Activated CD4-positive, alpha-beta T cell treated with anti-CD3 and anti-CD28 coated beads for 4 hours (primary cell): Measurements from ENCODE around the gene INCA1.

Experiments
- DNase-seq, 2 donors: peaks; one replicate each; pipeline ENCODE4 v3.0.0-alpha.2; 2020

Gene INCA1

GRCh38 chr17:5003214-5003867, 6.0 kb upstream of the INCA1 start:
- no peak for DNase-seq

- DNase-seq, result no peak
Measured at GRCh38 chr17:5002121-5002788, 4.9 kb upstream of the INCA1 start.

GRCh38 chr17:5000237-5000639, 2.9 kb upstream of the INCA1 start:
- DNase-seq, result no peak

GRCh38 chr17:4999430-5000093, 2.2 kb upstream of the INCA1 start:
- no peak for DNase-seq

GRCh38 chr17:4998732-4999429, 1.6 kb upstream of the INCA1 start:
- DNase-seq, result no peak

- no peak for DNase-seq
Measured at GRCh38 chr17:4998027-4998731, 857 bp upstream of the INCA1 start.

- DNase-seq, result no peak
Measured at GRCh38 chr17:4994081-4994595, 3.2 kb downstream of the INCA1 start.

GRCh38 chr17:4987767-4988567, 9.4 kb downstream of the INCA1 start:
- no peak for DNase-seq

GRCh38 chr17:4986951-4987766, 10.2 kb downstream of the INCA1 start, which contains the start of gene CAMTA2:
Gene CAMTA2, minus strand, starts transcription at chr17:4987675. Its CDS starts 1,453 bp downstream, at chr17:4986222.
- DNase-seq, result peak; percentile 86 to 88

- DNase-seq, result no peak
Measured at GRCh38 chr17:4986403-4986802, 10.9 kb downstream of the INCA1 start.

GRCh38 chr17:4982305-4982704, 15.0 kb downstream of the INCA1 start:
- no peak for DNase-seq

GRCh38 chr17:4980644-4981216, 16.6 kb downstream of the INCA1 start:
- peak; percentile 40 to 63 for DNase-seq

- no peak for DNase-seq
Measured at GRCh38 chr17:4978726-4979125, 18.6 kb downstream of the INCA1 start.

GRCh38 chr17:4974115-4974670, 23.1 kb downstream of the INCA1 start:
- no peak for DNase-seq

GRCh38 chr17:4973256-4974114, 23.8 kb downstream of the INCA1 start:
- DNase-seq, result no peak

- no peak for DNase-seq
Measured at GRCh38 chr17:4972752-4973151, 24.6 kb downstream of the INCA1 start.

GRCh38 chr17:4972322-4972721, 25.0 kb downstream of the INCA1 start:
- no peak for DNase-seq

GRCh38 chr17:4971826-4972225, 25.5 kb downstream of the INCA1 start:
- no peak for DNase-seq

- no peak for DNase-seq
Measured at GRCh38 chr17:4970273-4970672, 27.0 kb downstream of the INCA1 start.
